Measurements from ENCODE around the gene SCGB2B2. TPM values are rescaled to one million over a fixed set of nuclear protein-coding genes. Genes with fewer than 3 reads are reported as not detected.

Gene SCGB2B2
- total and polyA plus RNA-seq, 2 of the 4 experiments (the other 2 are of a cell fraction) = not detected

- Histone ChIP-seq H3K4me1 (ENCODE audit: control insufficient read depth, insufficient read depth, low read length) (no peaks in the 10 kb centered on the region), H3K56ac (ENCODE audit: extremely low read depth, insufficient read depth, low read length) (no peak overlapping the region), H3K23ac (ENCODE audit: low read depth, low read length) (no peak overlapping the region), H3K27me3 (ENCODE audit: control insufficient read depth, insufficient read depth, low read length) (no peaks in the 10 kb centered on the region), H4K5ac (ENCODE audit: low read depth, low read length) (no peak overlapping the region), H3K9me1 (ENCODE audit: insufficient read depth, low read length) (no peaks in the 10 kb centered on the region), H3K14ac (replicated peaks; ENCODE audit: low read depth, low read length) (no peak overlapping the region), H4K8ac (ENCODE audit: low read depth in 2 of 2, low read length in 2 of 2) (no peak overlapping the region), H2AFZ (replicated peaks; ENCODE audit: low read length, poor library complexity) (no peak overlapping the region), H2BK5ac (ENCODE audit: low read depth, low read length, poor library complexity, severe bottlenecking) (no peak overlapping the region), H4K91ac (ENCODE audit: insufficient read depth, low read depth, low read length) (no peak overlapping the region), H3K4ac (ENCODE audit: low read depth, low read length) (no peak overlapping the region), H3K9me3 (ENCODE audit: control insufficient read depth, insufficient read depth, low read length) (peaks cover 3% of the 10 kb centered on the region), H3K36me3 (ENCODE audit: control insufficient read depth, insufficient read depth, low read length) (no peaks in the 10 kb centered on the region), H3K27ac (ENCODE audit: insufficient read depth, low read length) (no peak overlapping the region), H4K20me1 (ENCODE audit: insufficient read depth, low read length) (no peaks in the 10 kb centered on the region), H3K18ac (ENCODE audit: low read depth, low read length) (no peak overlapping the region), H3K9ac (ENCODE audit: low read depth, low read length) (no peak overlapping the region), H2AK9ac (replicated peaks; ENCODE audit: low read depth, low read length, poor library complexity) (no peak overlapping the region), H2BK15ac (ENCODE audit: low read depth, low read length) (no peak overlapping the region), H3K4me2 (ENCODE audit: low read depth, low read length) (no peak overlapping the region), H2BK120ac (ENCODE audit: low read depth, low read length) (no peak overlapping the region), H2BK20ac (ENCODE audit: low read depth, low read length) (no peak overlapping the region), H2AK5ac (ENCODE audit: low read depth, low read length) (no peak overlapping the region), H3K79me1 (ENCODE audit: low read depth in 1 of 2, low read length in 2 of 2) (no peaks in the 10 kb centered on the region), H3K4me3 (ENCODE audit: insufficient read depth, low read depth, low read length) (no peak overlapping the region)
- WGBS, 2 experiments (ENCODE audit: extremely low coverage in 2 of 2, insufficient read length in 1 of 2) = 3% methylated on average over 4 of the region's 11 CpGs; no CpG with 5 or more reads in 1 of the 2 experiments
- peak; percentile 86 for TF ChIP-seq RAD21 (IDR thresholded peaks at IDR 0.05; ENCODE audit: low read length)
- TF ChIP-seq MAFK (IDR thresholded peaks at IDR 0.05; ENCODE audit: low read depth, low read length) = no peak
- peak; percentile 80 for TF ChIP-seq SMC3 (IDR thresholded peaks at IDR 0.05; ENCODE audit: low read depth, low read length)
- TF ChIP-seq, protein P1, sequence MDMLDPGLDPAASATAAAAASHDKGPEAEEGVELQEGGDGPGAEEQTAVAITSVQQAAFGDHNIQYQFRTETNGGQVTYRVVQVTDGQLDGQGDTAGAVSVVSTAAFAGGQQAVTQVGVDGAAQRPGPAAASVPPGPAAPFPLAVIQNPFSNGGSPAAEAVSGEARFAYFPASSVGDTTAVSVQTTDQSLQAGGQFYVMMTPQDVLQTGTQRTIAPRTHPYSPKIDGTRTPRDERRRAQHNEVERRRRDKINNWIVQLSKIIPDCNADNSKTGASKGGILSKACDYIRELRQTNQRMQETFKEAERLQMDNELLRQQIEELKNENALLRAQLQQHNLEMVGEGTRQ (IDR thresholded peaks at IDR 0.05; ENCODE audit: low read depth, low read length) = peak; percentile 74
- TF ChIP-seq, protein P2, sequence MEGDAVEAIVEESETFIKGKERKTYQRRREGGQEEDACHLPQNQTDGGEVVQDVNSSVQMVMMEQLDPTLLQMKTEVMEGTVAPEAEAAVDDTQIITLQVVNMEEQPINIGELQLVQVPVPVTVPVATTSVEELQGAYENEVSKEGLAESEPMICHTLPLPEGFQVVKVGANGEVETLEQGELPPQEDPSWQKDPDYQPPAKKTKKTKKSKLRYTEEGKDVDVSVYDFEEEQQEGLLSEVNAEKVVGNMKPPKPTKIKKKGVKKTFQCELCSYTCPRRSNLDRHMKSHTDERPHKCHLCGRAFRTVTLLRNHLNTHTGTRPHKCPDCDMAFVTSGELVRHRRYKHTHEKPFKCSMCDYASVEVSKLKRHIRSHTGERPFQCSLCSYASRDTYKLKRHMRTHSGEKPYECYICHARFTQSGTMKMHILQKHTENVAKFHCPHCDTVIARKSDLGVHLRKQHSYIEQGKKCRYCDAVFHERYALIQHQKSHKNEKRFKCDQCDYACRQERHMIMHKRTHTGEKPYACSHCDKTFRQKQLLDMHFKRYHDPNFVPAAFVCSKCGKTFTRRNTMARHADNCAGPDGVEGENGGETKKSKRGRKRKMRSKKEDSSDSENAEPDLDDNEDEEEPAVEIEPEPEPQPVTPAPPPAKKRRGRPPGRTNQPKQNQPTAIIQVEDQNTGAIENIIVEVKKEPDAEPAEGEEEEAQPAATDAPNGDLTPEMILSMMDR (conservative IDR thresholded peaks at IDR 0.05; ENCODE audit: low read depth, low read length) = peak; percentile 81
- TF ChIP-seq POLR2A (IDR thresholded peaks at IDR 0.05; ENCODE audit: low read depth, low read length) = no peak
- TF ChIP-seq RFX5 (IDR thresholded peaks at IDR 0.05; ENCODE audit: low read depth, low read length) = no peak
- POLR2A ChIA-PET (ENCODE audit: unreplicated experiment) = no interaction called here
- CTCF ChIA-PET = interaction anchor here (0.6 to 1.3 kb wide), 4 partner anchors 40 to 74 kb away, joined by 3 read pairs; no protein-coding TSS in a partner anchor
- DNase-seq = peak; percentile 82
- dilution Hi-C loops (cut with HindIII; ENCODE audit: low sequenced_read_pairs, unreplicated experiment) (no loop called here), intact Hi-C loops (cut with micrococcal nuclease) (loop anchor here (1.0 to 5.0 kb wide), 6 partner anchors 73 to 670 kb away; no protein-coding TSS in a partner anchor), in situ Hi-C loops (cut with MboI; ENCODE audit: low sequenced_read_pairs) (loop anchor here (5.0 to 25.0 kb wide), 2 partner anchors 75 to 575 kb away; no protein-coding TSS in a partner anchor)
- peak; percentile 89 for ATAC-seq (ENCODE audit: low read depth)
- no TSS peak for BruUV-seq (replicated peaks)
Measured at GRCh38 chr19:34712395-34713261, 35.7 kb upstream of the SCGB2B2 start.

All from IMR-90 (cell line).